Calu3 (cell line): Measurements from ENCODE around the gene DUSP7. TPM values are rescaled to one million over a fixed set of nuclear protein-coding genes. Genes with fewer than 3 reads are reported as not detected.

Experiments used
- BruUV-seq: library from RNA; stranded (reverse); fragments of 400-500 nt; replicated peaks from 2 replicates; lab custom pipeline; 2021; lab: Mats Ljungman, UMichigan
- CTCF ChIA-PET: fragments of 300-600 bp; sonication (Branson Sonifier 250); formaldehyde crosslinking; loops from one replicate; lab custom pipeline; 2022; ENCODE audit warnings: antibody characterized with exemption; lab: Charles Lee
- DNase-seq: peaks from one replicate; pipeline ENCODE4 v3.0.0; 2022
- H3K27ac Mint-ChIP-seq: one replicate; pipeline ENCODE4 v1.8.0; 2022; ENCODE audit warnings: mixed read lengths; ENCODE audit not compliant: unreplicated experiment
- H3K27me3 Mint-ChIP-seq: one replicate; pipeline ENCODE4 v1.8.0; 2022; ENCODE audit warnings: mixed read lengths; ENCODE audit not compliant: unreplicated experiment
- H3K36me3 Mint-ChIP-seq: one replicate; pipeline ENCODE4 v1.8.0; 2022; ENCODE audit warnings: mild to moderate bottlenecking, moderate library complexity, mixed read lengths; ENCODE audit not compliant: insufficient read depth, unreplicated experiment
- H3K4me1 Mint-ChIP-seq: one replicate; pipeline ENCODE4 v1.8.0; 2022; ENCODE audit warnings: mild to moderate bottlenecking, low read depth, mixed read lengths; ENCODE audit not compliant: unreplicated experiment
- H3K4me3 Mint-ChIP-seq: one replicate; pipeline ENCODE4 v1.8.0; 2022; ENCODE audit warnings: mild to moderate bottlenecking, low read depth, moderate library complexity, mixed read lengths; ENCODE audit not compliant: unreplicated experiment
- H3K9me3 Mint-ChIP-seq: one replicate; pipeline ENCODE4 v1.8.0; 2022; ENCODE audit warnings: low read depth, mixed read lengths; ENCODE audit not compliant: unreplicated experiment
- intact Hi-C: fragments of 100-400 bp; cut with micrococcal nuclease; formaldehyde crosslinking; loops from one replicate; pipeline ENCODE4 v1.10.0; 2022; ENCODE audit not compliant: unreplicated experiment
- total RNA-seq: library from RNA; stranded (reverse); gene quantifications from 2 replicates; pipeline ENCODE4 v1.2.3, GENCODE V29; 2022
- TF ChIP-seq, protein P1 (sequence below): fragments of 200-600 bp; IDR thresholded peaks from one replicate; pipeline ENCODE4 v1.8.0; 2022; ENCODE audit warnings: antibody characterized with exemption; ENCODE audit not compliant: unreplicated experiment

DUSP7 gene
- total RNA-seq, 1 experiment from 2014 or later = 7.7 TPM

DNA sequence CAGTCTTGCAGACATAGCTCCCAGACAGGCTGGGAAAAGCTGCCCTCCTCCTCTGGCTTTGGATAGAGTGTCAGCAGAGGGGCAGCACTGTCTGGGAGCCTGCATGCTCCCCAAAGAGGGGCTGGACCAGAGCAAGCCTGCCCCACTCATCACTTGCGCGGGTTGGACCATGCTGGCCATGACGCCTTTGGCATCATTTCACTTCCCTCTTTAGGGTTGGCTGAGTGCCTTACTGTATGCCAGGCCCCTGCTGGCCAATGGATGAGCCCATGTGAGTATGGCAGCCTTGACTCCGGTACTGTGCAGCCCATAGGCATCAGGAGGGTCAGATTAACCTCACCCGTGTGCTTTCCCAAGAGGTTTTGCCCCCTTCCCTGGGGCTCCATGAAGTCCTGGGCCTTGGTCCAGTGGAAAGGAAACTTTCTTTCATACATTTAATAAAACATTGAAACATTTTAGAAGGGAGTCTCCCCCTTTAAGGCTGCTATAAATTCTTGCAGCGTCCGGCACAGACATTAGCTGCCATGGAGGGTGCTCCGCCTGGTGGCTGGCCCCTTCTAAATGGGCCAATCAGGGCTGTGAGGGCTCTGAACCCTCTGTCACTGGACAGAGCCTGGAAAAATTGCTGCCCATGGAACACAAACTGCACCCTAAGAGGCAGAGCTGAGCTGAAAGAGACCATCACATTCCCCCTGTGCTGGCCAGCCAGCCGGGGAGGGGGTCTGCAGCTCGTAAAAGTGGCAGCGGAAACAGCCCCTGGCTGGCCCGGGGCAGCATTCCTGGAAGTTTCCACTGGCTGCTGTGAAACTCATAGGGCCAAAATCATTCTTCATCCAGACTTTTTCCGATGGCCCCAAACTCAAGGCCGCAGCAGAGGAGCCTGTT lies 20.8 kb upstream of the DUSP7 start:
- H3K36me3 Mint-ChIP-seq = peaks cover 9% of the 10 kb centered on the region
- no peaks in the 10 kb centered on the region for H3K4me1 Mint-ChIP-seq
- no peak for DNase-seq
- TF ChIP-seq, protein P1, sequence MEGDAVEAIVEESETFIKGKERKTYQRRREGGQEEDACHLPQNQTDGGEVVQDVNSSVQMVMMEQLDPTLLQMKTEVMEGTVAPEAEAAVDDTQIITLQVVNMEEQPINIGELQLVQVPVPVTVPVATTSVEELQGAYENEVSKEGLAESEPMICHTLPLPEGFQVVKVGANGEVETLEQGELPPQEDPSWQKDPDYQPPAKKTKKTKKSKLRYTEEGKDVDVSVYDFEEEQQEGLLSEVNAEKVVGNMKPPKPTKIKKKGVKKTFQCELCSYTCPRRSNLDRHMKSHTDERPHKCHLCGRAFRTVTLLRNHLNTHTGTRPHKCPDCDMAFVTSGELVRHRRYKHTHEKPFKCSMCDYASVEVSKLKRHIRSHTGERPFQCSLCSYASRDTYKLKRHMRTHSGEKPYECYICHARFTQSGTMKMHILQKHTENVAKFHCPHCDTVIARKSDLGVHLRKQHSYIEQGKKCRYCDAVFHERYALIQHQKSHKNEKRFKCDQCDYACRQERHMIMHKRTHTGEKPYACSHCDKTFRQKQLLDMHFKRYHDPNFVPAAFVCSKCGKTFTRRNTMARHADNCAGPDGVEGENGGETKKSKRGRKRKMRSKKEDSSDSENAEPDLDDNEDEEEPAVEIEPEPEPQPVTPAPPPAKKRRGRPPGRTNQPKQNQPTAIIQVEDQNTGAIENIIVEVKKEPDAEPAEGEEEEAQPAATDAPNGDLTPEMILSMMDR = no peak
- no peak overlapping the region for H3K4me3 Mint-ChIP-seq
- H3K27ac Mint-ChIP-seq = no peak overlapping the region
- intact Hi-C loops = no loop called here
- no peaks in the 10 kb centered on the region for H3K27me3 Mint-ChIP-seq
- no peaks in the 10 kb centered on the region for H3K9me3 Mint-ChIP-seq
- no TSS peak for BruUV-seq
- CTCF ChIA-PET = interaction anchor here (0.7 kb wide), 1 partner anchor 87 kb away, joined by 4 read pairs; no protein-coding TSS in a partner anchor

- no TSS peak for BruUV-seq
- CTCF ChIA-PET = no interaction called here
- H3K4me1 Mint-ChIP-seq = no peaks in the 10 kb centered on the region
- H3K27ac Mint-ChIP-seq = no peak overlapping the region
- no peaks in the 10 kb centered on the region for H3K9me3 Mint-ChIP-seq
- TF ChIP-seq, protein P1 = no peak
- intact Hi-C loops = no loop called here
- no peaks in the 10 kb centered on the region for H3K27me3 Mint-ChIP-seq
- no peak for DNase-seq
- H3K4me3 Mint-ChIP-seq = no peak overlapping the region
- peaks cover 4% of the 10 kb centered on the region for H3K36me3 Mint-ChIP-seq
These were observed 17.1 kb upstream of the DUSP7 start for GRCh38 chr3:52073490-52073889.

GRCh38 chr3:52072471-52072870 lies 16.1 kb upstream of the DUSP7 start:
- TF ChIP-seq, protein P1 = no peak
- Mint-ChIP-seq H3K4me1 (no peaks in the 10 kb centered on the region), H3K27ac (no peak overlapping the region), H3K9me3 (no peaks in the 10 kb centered on the region), H3K4me3 (no peak overlapping the region), H3K27me3 (no peaks in the 10 kb centered on the region), H3K36me3 (peaks cover 4% of the 10 kb centered on the region)
- DNase-seq = no peak
- CTCF ChIA-PET = no interaction called here
- intact Hi-C loops = no loop called here
- no TSS peak for BruUV-seq

GRCh38 chr3:52072020-52072419 lies 15.6 kb upstream of the DUSP7 start:
- CTCF ChIA-PET = no interaction called here
- BruUV-seq = no TSS peak
- TF ChIP-seq, protein P1 = no peak
- no peaks in the 10 kb centered on the region for H3K4me1 Mint-ChIP-seq
- H3K27ac Mint-ChIP-seq = no peak overlapping the region
- H3K27me3 Mint-ChIP-seq = no peaks in the 10 kb centered on the region
- no peaks in the 10 kb centered on the region for H3K9me3 Mint-ChIP-seq
- DNase-seq = no peak
- peaks cover 8% of the 10 kb centered on the region for H3K36me3 Mint-ChIP-seq
- intact Hi-C loops = no loop called here
- H3K4me3 Mint-ChIP-seq = no peak overlapping the region
